HG03066 (cell line): ENCODE data around the gene KDM6B.

Source experiments
- ATAC-seq: cut with Tn5 transposase; IDR thresholded peaks from one replicate; pipeline ENCODE4 v1.9.1; 2021; ENCODE audit warnings: low read depth; ENCODE audit not compliant: unreplicated experiment

The KDM6B gene

DNA sequence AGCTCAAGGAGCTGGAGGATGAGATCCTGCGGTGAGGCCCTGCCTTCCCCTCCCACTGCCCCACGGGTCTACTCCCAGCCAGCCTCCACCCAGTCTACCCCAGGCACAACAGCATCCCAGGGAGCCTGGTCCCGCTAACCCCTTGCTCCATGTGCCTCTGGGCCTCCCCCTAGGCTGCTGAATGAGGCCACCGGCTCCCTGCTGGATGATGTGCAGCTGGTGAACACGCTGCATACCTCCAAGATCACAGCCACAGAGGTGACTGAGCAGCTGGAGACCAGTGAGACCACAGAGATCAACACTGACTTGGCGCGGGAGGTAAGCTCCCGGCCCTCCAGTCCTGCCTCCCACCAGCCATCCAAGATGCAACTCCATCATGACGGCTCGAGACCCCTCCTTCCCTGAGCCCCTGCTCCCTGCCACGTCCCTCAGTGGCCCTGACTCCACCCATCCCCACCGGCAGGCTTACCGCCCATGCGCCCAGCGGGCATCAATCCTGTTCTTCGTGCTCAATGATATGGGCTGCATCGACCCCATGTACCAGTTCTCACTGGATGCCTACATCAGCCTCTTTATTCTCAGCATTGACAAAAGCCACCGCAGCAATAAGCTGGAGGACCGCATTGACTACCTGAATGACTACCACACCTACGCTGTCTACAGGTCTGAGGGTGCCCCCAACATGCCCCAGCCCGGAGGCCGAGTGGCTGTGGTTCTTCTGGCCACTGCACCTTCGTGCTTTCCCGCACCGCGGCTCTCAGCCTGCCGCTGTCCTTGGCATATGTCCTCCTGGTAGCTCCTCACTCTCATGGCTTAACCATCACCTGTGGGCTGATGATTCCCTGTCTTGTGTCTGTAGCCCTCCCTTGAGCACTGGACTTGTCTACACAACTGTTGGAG is 15.0 kb upstream of the KDM6B start:
- no peak for ATAC-seq

DNA sequence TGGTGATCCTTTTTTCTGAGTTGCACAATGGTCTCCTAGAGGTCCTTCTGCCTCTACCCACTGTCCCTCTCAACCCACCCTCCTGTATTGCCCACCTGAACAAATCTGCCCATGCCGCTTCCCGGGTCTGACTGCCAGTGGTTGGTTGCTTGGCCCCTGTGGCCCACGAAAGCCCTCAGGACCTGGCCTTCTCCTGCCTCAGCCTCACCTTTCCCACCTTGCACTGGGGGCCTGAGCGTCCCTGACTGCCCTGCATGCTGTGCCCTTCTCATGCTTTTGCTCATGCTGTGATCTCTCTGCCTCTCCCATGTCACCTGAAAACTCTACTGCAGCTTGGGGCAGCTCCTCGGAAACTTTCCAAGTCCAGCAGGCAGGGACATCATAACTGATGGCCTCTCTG is 13.8 kb upstream of the KDM6B start:
- ATAC-seq: no peak

DNA sequence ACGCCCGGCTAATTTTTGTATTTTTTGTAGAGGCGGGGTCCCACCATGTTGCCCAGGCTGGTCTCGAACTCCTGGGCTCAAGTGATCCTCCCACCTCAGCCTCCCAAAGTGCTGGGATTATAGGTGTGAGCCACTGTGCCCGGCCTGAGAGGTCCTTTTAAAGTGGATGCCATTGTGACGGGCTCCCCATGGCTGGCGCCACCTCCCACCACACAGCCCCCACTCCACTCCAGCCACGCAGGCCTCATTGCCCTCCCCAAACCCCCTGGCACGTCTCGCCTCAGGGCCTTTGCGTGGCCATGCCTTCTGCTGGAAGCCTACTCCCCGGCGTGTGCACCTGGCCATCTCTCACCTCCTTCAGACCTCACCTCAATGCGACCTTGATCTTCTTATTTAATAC is 11.9 kb upstream of the KDM6B start:
- no peak for ATAC-seq

DNA sequence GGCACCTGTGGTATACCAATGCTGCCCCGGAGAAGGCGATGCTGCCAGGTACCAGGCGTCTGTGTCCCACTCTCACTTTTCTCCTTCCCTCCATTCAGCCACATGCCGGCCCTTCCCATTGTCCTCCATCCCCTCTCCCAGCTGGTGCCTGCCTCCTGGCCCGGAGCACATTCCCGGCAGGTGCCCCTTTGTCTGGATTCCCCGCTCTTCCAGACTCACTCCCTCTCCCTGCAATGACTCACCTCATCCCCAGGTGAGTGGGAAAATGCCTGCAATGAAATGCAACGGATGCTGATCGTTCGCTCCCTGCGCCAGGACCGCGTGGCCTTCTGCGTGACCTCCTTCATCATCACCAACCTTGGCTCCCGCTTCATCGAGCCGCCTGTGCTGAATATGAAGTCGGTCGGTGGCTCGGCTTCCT is 10.4 kb upstream of the KDM6B start:
- ATAC-seq: no peak

DNA sequence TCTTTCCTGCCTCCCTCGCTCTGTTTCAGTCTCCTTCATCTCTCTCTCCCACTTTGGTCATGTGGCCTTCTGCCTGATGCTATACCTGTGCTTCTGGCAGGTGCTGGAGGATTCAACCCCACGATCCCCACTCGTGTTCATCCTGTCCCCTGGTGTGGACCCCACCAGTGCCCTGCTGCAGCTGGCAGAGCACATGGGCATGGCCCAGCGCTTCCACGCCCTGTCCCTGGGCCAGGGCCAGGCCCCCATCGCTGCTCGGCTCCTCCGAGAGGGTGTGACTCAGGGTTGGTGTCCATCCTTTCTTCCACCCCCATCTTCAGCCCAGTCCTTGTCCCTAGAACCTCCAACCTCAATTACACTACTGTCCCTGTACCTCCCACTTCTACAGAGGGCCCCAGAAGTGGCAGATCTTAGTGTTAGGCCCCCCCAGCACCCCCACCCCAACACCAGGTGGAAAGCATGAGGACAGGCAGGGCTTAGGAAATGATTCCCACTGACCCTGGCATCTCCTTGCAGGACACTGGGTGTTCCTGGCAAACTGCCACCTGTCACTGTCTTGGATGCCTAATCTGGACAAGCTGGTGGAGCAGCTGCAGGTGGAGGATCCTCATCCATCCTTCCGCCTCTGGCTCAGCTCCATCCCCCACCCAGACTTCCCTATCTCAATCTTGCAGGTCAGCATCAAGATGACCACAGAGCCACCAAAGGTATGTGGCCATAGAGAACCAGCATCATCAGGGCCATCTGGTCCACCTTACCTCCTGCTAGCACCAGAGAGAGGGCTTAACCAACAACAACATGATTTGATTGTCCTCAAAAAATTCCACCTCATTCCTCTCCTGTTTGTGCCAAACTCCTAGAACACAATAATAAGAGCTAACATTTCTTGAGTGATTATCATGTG is 9.7 kb upstream of the KDM6B start:
- ATAC-seq: no peak

DNA sequence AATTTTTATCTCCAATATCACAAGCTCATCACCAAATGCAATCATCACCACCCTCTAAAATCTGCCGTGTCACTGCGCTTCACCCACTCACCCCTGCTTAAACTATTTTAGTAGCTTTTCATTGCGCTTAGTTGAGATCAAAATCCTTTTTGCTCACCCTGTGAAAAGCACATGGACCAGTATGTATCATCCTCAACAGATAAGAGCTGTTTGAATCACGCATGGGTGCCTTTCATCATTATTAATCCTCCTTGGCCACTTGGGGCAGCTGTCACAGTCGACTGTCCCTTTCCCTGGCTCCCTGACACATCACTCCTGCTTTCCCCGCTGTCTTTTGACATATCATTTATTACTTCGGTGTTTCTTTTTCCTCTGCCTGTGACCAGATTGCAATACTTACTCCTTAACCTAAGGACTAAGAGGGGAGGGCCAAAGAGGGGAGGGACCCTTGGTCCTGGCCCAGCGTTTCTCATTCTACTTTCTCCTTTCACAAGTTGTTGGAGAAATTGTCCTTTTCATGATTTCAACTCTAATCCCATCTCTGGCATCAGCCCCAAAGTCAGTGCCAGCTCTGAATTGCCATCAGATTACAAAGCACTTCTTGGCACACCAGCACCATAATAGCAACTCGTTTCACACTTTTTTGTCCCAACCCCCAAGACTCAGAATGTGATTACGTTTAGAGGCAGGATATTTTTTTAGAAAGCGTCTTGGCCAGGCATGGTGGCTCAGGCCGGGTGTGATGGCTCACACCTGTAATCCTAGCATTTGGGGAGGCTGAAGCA is 8.6 kb upstream of the KDM6B start:
- ATAC-seq: no peak

DNA sequence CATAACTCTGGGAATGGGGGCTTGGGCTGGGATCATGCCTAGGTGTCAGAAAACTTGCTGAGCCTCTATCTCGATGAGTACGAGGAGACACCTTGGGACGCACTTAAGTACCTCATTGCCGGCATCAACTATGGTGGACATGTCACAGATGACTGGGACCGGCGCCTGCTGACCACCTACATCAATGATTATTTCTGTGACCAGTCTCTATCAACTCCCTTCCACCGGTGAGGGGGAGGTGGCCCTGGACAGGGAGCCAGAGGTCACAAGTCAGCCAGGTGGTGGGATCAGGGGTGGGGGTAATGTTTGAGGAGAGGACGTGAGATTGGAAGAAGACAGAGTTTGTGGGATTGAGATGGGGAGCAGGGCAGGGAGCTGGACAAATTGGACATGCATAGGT is 3.4 kb upstream of the KDM6B start:
- ATAC-seq: no peak

DNA sequence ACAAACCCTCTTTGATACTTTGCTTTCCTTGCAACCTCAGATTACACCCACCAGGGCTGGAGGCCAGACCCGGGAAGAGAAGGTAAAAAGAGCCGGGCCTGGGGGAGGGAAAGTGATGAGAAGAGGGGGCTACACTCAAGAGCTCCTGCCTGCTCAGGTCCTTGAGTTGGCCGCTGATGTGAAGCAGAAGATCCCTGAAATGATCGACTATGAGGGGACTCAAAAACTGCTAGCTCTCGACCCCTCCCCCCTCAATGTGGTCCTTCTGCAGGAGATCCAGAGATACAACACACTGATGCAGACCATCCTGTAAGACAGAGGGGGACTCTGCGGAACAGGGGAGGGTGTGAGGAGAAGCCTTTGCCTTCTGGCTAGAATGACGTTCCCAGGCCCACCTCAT is 2.8 kb upstream of the KDM6B start:
- no peak for ATAC-seq

DNA sequence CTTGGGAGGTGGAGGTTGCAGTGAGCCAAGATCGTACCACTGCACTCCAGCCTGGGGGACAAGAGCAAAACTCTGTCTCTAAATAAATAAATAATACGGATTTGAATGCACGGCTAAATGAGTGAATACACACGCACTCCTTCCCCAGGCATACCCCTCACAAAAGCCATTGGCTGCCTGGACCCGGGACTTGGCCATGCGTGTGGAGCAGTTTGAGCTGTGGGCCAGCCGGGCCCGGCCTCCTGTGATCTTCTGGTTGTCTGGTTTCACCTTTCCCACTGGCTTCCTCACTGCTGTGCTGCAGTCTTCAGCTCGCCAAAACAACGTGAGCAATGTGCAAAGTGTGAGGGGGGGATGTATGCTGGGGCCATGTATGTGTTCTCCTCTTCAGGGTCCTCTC is 1.6 kb upstream of the KDM6B start:
- ATAC-seq: no peak

DNA sequence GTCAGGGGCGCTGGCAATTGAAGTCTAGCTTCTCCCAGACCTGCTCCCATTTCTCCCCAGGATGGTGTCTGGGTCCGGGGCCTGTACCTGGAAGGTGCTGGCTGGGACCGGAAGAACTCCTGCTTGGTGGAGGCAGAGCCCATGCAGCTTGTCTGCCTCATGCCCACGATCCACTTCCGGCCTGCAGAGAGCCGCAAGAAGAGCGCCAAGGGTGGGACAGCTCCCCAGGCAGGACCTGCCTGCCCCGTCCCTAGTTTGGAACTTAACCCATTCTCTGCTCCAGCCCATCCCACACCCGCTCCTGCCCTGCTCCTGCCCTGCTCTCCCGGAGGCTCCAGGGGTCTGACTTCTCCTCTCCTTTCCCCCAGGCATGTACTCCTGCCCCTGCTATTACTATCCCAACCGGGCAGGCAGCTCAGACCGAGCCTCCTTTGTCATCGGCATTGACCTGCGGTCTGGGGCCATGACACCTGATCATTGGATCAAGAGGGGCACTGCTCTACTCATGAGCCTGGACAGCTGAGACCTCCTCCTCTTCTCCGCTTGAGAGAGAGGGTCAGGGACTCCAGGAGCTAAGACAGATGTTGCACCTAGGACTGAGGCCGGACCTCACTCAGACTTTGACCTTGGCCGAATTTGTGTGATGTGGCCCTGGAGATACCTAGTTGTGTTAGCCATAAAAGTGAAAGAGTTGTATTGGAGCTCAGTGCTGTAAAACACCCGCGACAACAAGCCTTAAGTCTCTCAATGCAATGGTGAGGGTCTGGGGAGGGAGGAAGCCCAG is 814 bp upstream of the KDM6B start:
- ATAC-seq: no peak

DNA sequence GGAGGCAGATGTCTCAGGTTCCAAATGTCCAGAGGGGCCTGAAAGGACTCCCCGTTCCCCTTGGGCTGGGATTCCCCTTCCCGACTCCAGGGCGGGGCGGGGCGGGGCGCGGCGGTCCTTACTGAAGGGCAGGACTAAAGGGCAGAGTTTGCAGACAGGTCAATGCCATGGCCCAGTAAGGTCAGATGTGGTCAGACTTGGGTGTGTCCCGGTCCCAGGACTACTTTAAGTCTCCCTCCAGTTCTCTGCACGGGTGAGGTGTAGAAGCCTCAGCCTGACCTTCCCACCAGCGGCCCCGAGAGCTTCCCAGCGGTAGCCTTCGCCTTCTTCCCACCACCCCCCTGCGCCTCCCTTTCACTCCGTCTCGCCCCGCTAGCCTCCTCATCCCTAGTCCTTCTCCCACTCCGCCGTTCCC is 532 bp downstream of the KDM6B start:
- ATAC-seq: no peak

DNA sequence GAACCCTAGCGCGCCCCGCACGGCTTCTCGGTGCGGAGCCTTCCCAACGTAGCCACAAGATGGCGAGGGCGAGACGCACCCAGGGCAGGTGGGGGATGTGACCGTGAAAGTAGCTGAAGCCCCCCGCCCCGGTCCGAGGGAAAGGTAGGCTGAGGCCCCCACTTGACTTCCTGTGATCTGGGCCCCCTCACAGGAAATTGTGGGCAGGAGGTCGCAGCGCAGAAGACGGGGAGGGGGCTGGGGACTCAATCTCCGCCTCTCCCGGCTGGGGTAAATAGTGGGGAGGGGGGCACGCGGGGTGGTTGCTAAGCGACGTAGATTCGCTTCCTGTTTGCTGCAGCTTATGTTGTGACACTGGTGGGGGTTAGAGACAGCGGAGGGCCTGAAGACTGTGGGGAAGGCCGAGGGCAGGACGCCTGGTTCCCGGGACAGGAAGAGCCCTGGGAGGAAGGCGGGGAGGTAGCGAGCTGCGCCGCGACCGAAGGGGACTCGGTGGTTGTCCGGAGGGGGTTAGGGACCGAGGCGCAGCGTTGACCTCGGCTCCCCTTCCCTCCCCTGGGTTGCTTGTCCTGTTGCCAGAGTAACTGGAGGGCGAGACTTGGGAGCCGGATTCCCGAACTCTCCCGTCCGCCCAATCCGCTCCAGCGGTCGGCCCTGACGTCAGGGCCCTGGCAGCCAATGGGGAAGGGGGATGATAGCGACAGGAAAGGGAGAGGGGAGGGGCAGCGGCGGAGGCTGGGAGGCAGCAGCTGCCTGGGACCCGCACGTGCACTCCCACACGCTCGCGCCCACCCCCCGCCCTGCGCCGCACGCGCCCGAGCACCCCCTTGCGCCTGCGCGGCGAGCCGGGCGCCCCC is 1.2 kb downstream of the KDM6B start:
- ATAC-seq: peak; percentile 30

DNA sequence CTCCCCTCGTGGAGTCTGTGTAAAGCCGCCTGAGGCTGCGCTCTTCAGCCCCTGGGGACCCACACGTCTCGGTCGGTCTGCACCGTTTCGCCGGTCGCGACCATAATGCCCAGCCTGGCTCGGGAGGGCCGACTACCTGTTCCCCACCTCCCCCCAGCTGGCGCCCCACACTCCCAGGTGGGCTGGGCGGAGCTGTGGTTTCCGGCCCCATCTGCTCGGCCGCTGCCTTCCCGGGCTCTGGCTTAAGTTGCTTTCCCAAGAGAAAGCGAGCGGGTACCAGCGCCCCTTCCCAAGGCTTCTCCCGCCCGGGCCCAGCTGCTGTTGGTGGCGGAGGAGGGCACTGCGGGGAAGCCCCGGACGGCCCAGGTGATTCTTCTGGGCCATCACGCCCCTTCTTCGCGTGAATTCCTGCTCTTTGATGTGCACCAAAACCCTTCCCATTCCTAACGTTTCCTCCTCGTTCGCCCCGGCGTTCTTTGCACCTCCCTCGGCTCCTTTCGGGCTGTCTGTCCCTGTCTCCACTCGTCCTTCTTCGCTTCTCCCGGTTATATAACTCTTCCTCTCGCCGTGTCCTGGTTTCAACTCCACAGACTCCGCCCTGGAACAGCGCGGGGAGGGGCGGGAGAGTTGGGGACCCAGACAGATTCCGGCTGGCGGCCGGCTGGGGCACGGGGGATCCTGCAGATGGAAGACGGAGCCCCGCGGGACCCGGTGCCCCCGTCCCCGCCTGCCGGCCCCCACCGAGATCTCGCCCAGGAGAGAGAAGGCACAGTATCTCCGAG is 2.0 kb downstream of the KDM6B start:
- peak; percentile 32 for ATAC-seq

DNA sequence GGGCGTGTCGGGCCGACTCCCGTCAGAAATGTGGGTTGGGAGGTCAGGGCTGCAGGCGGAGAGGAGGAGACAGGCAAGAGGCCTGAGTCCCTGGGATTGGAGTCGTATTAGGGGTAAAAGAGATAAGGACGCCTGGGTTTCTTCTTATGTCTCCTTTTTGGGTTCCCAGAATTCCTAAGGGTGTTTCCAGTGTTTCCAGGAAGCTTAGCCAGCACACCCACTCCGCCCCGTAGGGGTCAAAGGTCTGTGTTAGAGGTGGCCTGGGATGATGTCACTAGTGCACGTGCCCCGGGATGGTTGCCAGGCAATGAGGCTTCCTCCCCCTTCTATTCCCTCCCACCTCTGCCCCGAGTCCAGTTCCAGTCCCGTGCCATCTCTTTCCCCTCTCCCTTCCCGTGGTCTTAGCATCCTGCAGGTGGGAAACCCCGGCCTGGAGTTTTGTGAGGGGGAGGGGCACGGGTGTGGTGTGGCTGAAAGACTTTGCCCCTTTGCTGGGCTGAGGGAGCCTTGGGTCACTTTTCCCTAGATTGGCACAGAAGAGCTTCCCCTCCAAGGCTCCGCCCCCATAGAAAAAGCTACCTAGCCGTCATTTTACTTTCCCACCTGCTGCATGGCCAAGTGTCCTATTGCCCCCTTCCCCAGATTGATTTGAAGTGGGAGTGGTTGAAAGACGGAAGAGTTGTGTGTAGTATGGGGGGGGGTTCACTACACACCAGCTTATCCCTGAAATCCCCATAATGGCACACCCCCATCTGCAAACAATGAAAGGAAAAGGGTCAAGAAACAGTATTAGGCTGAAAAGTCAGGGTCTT is 2.8 kb downstream of the KDM6B start:
- no peak for ATAC-seq

DNA sequence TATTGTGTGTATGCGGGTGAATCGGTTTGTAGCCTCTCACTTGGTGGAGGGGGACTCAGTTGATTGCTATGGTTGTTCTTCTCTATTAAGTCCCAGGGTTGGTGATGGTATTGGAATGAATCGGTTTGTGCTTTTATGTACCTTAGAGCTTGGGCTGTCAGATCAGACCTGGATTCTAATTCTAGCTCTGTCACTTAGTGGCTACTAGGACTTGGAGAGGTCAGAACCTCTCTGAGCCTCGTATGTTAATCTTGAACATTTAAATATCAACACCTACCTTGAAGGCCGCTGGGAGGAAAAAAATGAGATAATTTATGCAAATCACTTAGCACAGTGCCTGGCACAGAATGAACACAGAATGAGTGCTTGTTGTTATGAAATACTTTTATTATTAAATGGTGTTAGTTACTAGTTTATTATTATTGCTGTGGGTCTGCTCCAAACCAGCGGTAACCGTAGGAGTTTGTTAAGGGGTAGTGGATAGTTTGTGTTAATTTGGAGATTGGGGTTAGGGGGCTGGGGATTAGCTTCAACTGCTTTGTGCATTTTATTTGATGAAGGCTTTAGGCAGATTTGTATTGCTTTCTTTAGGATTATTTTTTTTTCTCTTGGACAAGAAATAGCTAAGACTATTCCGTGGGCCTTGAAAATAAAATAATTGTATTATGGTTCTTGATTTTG is 3.5 kb downstream of the KDM6B start:
- no peak for ATAC-seq

DNA sequence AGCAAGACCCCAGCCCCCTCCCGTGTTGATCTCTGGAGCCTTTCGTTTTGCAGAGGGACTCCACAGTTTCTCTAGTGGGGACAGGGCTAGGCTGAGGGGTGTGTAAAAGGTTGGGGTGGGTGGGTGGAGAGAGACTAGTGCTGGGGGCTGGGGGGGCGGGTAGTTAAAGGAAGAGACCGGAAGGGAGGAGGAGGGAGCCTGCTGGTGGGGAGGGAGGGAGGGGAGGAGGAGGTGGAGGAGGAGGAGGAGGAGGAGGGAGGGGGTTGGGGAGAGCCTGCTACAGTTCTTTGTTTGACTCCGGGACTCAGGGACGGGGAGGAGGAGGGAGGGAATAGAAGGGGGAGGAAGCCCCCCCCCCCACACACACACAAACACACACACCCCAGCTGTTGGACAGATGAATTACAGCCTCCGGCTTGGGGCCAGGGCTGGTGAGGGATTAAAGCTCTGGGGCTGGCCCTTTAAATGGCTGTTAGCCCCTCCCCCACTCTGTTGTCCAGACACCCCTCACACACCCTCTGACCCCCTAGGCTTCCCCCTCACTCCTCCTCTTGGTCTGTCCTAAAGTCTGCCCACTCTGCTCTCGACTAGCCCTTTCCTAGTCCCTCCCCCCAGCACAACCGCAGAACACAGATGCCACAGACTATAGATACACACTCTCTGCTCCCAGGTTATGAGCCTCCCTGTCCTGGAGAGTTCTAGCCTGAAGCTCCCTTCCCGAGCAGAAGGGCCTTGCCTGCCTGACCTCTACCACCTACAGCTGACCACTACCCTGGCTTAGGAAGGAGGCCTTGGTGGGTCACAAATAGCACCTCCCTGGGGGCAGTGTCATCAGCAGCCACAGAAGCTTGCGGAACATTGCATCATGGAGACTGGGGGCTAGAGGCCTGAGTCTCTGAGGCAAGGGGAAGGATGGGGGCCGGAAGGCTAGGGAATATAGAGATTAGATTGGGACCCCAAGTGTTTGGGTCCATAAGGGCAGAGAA is 4.4 kb downstream of the KDM6B start:
- no peak for ATAC-seq
